ENCODE measurements around the gene PLPPR1. TPM values are rescaled to one million over a fixed set of nuclear protein-coding genes. Genes with fewer than 3 reads are reported as not detected.

The PLPPR1 gene
- total RNA-seq, 4 donors from 2014 or later, result 0.41 TPM; not detected in 3

DNA sequence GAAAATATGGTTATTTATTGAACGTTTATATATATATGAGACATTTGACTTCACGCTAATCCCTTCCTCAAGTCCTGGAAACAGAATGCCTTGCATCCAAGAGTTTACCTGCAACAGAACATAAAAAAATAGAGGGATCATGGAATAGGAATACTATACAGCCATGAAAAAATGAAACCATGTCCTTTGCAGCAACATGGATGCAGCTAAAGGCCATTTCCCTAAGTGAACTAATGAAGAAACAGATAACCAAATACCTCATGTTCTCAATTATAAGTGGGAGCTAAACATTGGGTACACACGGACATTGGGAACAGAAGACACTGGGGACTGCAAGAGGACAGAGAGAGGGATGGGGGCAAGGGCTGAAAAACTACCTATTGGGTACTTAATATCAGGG, 343.3 kb downstream of the PLPPR1 start:
- no peaks in the 10 kb centered on the region for H3K36me3 ChIP-seq
- H3K27me3 ChIP-seq, result no peaks in the 10 kb centered on the region
- no peaks in the 10 kb centered on the region for H3K4me1 ChIP-seq
- intact Hi-C loops (cut with DNase I; ENCODE audit: low total_unique reads), result no loop called here
- H3K4me3 ChIP-seq, result no peak overlapping the region
- DNase-seq, result no peak
- no peaks in the 10 kb centered on the region for H3K9me3 ChIP-seq
- TF ChIP-seq POLR2A (IDR thresholded peaks at IDR 0.05) (no peak), CTCF (IDR thresholded peaks at IDR 0.05) (no peak)
- no peak overlapping the region for H3K27ac ChIP-seq

DNA sequence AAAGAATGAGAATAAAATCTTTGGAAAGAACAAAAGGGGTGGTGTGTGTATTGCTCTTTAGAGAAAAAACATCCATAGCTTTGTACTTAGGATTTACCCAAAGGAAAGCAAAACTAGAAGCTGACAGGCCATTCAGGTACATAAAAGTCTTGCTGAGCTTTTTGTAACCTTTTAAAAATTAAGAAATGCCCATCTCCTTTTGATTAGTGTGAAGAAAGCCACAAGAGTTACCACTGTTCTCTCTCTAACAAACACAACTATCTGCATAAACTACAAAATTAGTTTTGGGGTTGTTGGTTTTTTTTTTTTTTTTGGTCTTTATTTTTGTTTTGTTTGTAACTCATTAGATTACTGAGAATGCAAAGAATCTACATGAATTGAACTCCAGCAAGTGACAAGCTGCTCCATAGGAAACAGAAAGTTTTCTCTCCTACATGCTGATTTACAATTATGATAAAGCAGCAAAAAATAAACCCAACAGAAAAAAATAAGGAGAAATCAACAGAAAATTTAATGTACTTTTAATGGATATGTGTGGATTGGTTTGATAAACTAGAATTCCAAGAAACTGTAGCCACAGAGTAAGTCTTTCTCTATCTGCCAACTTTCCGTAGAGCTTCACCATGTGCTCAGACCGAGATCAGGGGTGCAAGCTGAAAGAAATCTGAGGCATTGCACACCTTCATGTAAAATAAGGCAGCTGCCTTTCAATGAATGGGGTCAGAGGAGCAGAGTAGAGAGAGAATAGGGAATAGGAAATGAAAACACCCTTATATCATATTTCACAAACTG, 344.0 kb downstream of the PLPPR1 start:
- Histone ChIP-seq H3K27me3 (no peaks in the 10 kb centered on the region), H3K9me3 (no peaks in the 10 kb centered on the region), H3K27ac (no peak overlapping the region), H3K4me3 (no peak overlapping the region), H3K36me3 (no peaks in the 10 kb centered on the region), H3K4me1 (no peaks in the 10 kb centered on the region)
- intact Hi-C loops (cut with DNase I; ENCODE audit: low total_unique reads), result no loop called here
- TF ChIP-seq POLR2A (IDR thresholded peaks at IDR 0.05), result no peak
- TF ChIP-seq CTCF (IDR thresholded peaks at IDR 0.05), result no peak
- DNase-seq, result no peak

Small RNA genes lying within 50 kb of the gene (small RNA-seq; reads per million reads assigned to genes)
- not detected for gene RF00322
